HepG2 (cell line): ENCODE results near the gene RPUSD4. TPM values are rescaled to one million over a fixed set of nuclear protein-coding genes. Genes with fewer than 3 reads are reported as not detected.

Experiments
- ATAC-seq: fragments of 200-7000 bp; cut with Tn5 transposase; 3 replicates; pipeline ENCODE4 v1.9.1; 2020; ENCODE audit warnings: mild to moderate bottlenecking, moderate library complexity
- BruUV-seq: library from RNA; stranded (reverse); fragments of 400-500 nt; replicated peaks from 2 replicates; lab custom pipeline; 2021; lab: Mats Ljungman, UMichigan
- CTCF ChIA-PET: fragments of 300-600 bp; formaldehyde crosslinking; extraction: SDS; loops from one replicate; lab custom pipeline; 2021; ENCODE audit warnings: low total read pairs, inconsistent platforms, low intra/inter-chr PET ratio; lab: Yijun Ruan, JAX
- POLR2A ChIA-PET: fragments of 350-600 bp; sonication (Branson Sonifier 250); formaldehyde crosslinking; loops from one replicate; lab custom pipeline; 2020; ENCODE audit warnings: antibody characterized with exemption, inconsistent platforms; lab: Yijun Ruan, JAX
- DNase-seq: peaks from one replicate; pipeline ENCODE4 v3.0.0-alpha.2; 2015; ENCODE audit warnings: low spot score
- FAIRE-seq: peaks from 3 replicates; lab custom pipeline; 2011; peaks lifted over from hg19 to GRCh38; lab: Jason Lieb, UNC
- H2AFZ ChIP-seq: one replicate; pipeline ENCODE4 v1.6.1; 2011; ENCODE audit warnings: low read length, inconsistent platforms
- H3K27ac ChIP-seq: fragments of 300-600 bp; 3 replicates; pipeline ENCODE4 v1.8.0; 2011; ENCODE audit warnings: mixed run types, mild to moderate bottlenecking, mixed read lengths, low read length, inconsistent platforms; ENCODE audit not compliant: insufficient read depth; ENCODE audit errors: extremely low read length
- H3K27me3 ChIP-seq, 2 experiments: fragments of 200-600 bp in 1 of 2; 2 replicates in 1 of 2; 3 replicates in 1 of 2; pipeline versions ENCODE4 v1.6.0 to v1.8.0; 2011; ENCODE audit warnings: low read length in 2 of 2, mild to moderate bottlenecking in 2 of 2, moderate library complexity in 2 of 2, inconsistent platforms in 1 of 2; ENCODE audit not compliant: insufficient read depth in 2 of 2, control insufficient read depth in 1 of 2
- H3K36me3 ChIP-seq, 2 experiments: fragments of 200-600 bp in 1 of 2; replicated peaks in 1 of 2; 2 replicates in 1 of 2; 3 replicates in 1 of 2; pipeline versions ENCODE4 v1.5.1 to v1.8.0; 2011; ENCODE audit warnings: low read length in 2 of 2, inconsistent platforms in 1 of 2; ENCODE audit not compliant: insufficient read depth in 2 of 2, control insufficient read depth in 1 of 2
- H3K4me1 ChIP-seq: 2 replicates; pipeline ENCODE4 v1.5.1; 2012; ENCODE audit warnings: low read length, inconsistent platforms; ENCODE audit not compliant: insufficient read depth
- H3K4me2 ChIP-seq: 2 replicates; pipeline ENCODE4 v1.6.0; 2011; ENCODE audit warnings: low read depth, low read length, inconsistent platforms
- H3K4me3 ChIP-seq, 3 experiments: fragments of 200-600 bp in 1 of 3; sonication (generic), shearing (Covaris generic) in 1 of 3; replicated peaks in 1 of 3; 2 replicates each; pipeline ENCODE4 v1.5.1; 2011 to 2016; ENCODE audit warnings: low read length in 3 of 3, inconsistent platforms in 2 of 3, low read depth in 2 of 3, mild to moderate bottlenecking in 2 of 3, control low read depth in 1 of 3, mixed read lengths in 1 of 3; ENCODE audit not compliant: insufficient read depth in 1 of 3
- H3K79me2 ChIP-seq: one replicate; pipeline ENCODE4 v1.6.1; 2011; ENCODE audit warnings: low read length, inconsistent platforms; ENCODE audit not compliant: insufficient read depth
- H3K9ac ChIP-seq: 2 replicates; pipeline ENCODE4 v1.6.0; 2011; ENCODE audit warnings: mild to moderate bottlenecking, low read depth, low read length, inconsistent platforms; ENCODE audit not compliant: insufficient read depth
- H3K9me3 ChIP-seq: 2 replicates; pipeline ENCODE4 v1.5.1; 2012; ENCODE audit warnings: mild to moderate bottlenecking, low read length
- H4K20me1 ChIP-seq: 2 replicates; pipeline ENCODE4 v1.6.0; 2011; ENCODE audit warnings: inconsistent platforms, mild to moderate bottlenecking, low read length, moderate library complexity; ENCODE audit not compliant: insufficient read depth
- HIVEP1 ChIP-seq: sonication (generic); formaldehyde crosslinking; IDR thresholded peaks from 2 replicates; pipeline ENCODE4 v1.4.0; 2020; ENCODE audit warnings: mild to moderate bottlenecking, missing genetic modification reagents
- HOXD1 ChIP-seq: sonication (generic); formaldehyde crosslinking; IDR thresholded peaks from 2 replicates; pipeline ENCODE4 v1.5.0; 2020; ENCODE audit warnings: missing genetic modification reagents
- KAT8 ChIP-seq: IDR thresholded peaks from 2 replicates; pipeline ENCODE4 v1.6.1; 2016; ENCODE audit warnings: missing genetic modification reagents, missing compliant biosample characterization
- MTERF4 ChIP-seq: sonication (generic); formaldehyde crosslinking; IDR thresholded peaks from 2 replicates; pipeline ENCODE4 v1.8.0; 2023; ENCODE audit warnings: mild to moderate bottlenecking, missing genetic modification reagents
- MTF2 ChIP-seq: sonication (generic); formaldehyde crosslinking; IDR thresholded peaks from 2 replicates; pipeline ENCODE4 v1.5.0; 2020; ENCODE audit warnings: missing genetic modification reagents, borderline replicate concordance
- NONO ChIP-seq, 2 experiments: fragments of 450-650 bp in 1 of 2; sonication (generic) in 1 of 2; formaldehyde crosslinking in 1 of 2; IDR thresholded peaks in 1 of 2; conservative IDR thresholded peaks in 1 of 2; 2 replicates each; pipeline versions ENCODE4 v1.6.1 to v1.8.0; 2017 to 2022; ENCODE audit warnings: mild to moderate bottlenecking in 1 of 2, missing genetic modification reagents in 1 of 2, moderate library complexity in 1 of 2
- RCOR2 ChIP-seq: IDR thresholded peaks from 2 replicates; pipeline ENCODE4 v1.6.1; 2016; ENCODE audit warnings: missing biosample characterization, missing genetic modification reagents
- SRSF9 ChIP-seq: fragments of 200-400 bp; formaldehyde crosslinking; IDR thresholded peaks from 2 replicates; pipeline ENCODE4 v1.6.1; 2018; ENCODE audit warnings: borderline replicate concordance, mild to moderate bottlenecking, low read depth, low read length; ENCODE audit not compliant: insufficient read depth, poor library complexity, severe bottlenecking
- ZBTB7A ChIP-seq: sonication (generic); formaldehyde crosslinking; IDR thresholded peaks from 2 replicates; pipeline ENCODE4 v1.8.0; 2022; ENCODE audit warnings: mild to moderate bottlenecking, missing genetic modification reagents
- ZNF296 ChIP-seq: sonication (generic); formaldehyde crosslinking; conservative IDR thresholded peaks from 2 replicates; pipeline ENCODE4 v1.5.0; 2020; ENCODE audit warnings: mild to moderate bottlenecking, missing genetic modification reagents
- ZNF326 ChIP-seq: sonication (generic); formaldehyde crosslinking; IDR thresholded peaks from 2 replicates; pipeline ENCODE4 v1.4.0; 2020; ENCODE audit warnings: missing genetic modification reagents, borderline replicate concordance
- ZNF337 ChIP-seq: sonication (generic); formaldehyde crosslinking; IDR thresholded peaks from 2 replicates; pipeline ENCODE4 v1.5.1; 2020; ENCODE audit warnings: missing genetic modification reagents, low read depth, mild to moderate bottlenecking, borderline replicate concordance
- ZNF34 ChIP-seq: sonication (generic); formaldehyde crosslinking; IDR thresholded peaks from 2 replicates; pipeline ENCODE4 v1.4.0; 2020; ENCODE audit warnings: mild to moderate bottlenecking, missing genetic modification reagents, borderline replicate concordance
- ZSCAN30 ChIP-seq: sonication (generic); formaldehyde crosslinking; IDR thresholded peaks from 2 replicates; pipeline ENCODE4 v1.5.0; 2020; ENCODE audit warnings: mild to moderate bottlenecking, missing genetic modification reagents
- WGBS: methylation state at CpG from one replicate; pipeline ENCODE4 v1.1.6; 2017; ENCODE audit warnings: low lambda C conversion rate; 5-methylcytosine and 5-hydroxymethylcytosine counted together
- in situ Hi-C: cut with HindIII; loops from 2 replicates; pipeline ENCODE4 v1.10.0; 2017; ENCODE audit warnings: low pct_unique_long_range_greater_than_20kb; ENCODE audit not compliant: extremely low pct_ligation_motif_present
- intact Hi-C: fragments of 100-400 bp; cut with micrococcal nuclease; formaldehyde crosslinking; loops from one replicate; pipeline ENCODE4 v1.10.0; 2022; ENCODE audit not compliant: unreplicated experiment
- polyA plus RNA-seq, 8 experiments: library from polyadenylated mRNA; depleted of rRNA in 3 of 8; stranded (reverse) in 7 of 8; unstranded in 1 of 8; fragments of >200 nt; fragmentation: Illumina TruSeq in 4 of 8; extraction: Trizol in 4 of 8; gene quantifications; 2 replicates each; pipeline versions ENCODE4 v1.2.1 to v1.2.3, GENCODE V29; 2011 to 2016; ENCODE audit warnings: low read depth in 4 of 8, missing spikeins in 1 of 8, mixed read lengths in 1 of 8; ENCODE audit not compliant: insufficient read depth in 1 of 8
- total RNA-seq, 5 experiments: library from RNA; depleted of rRNA; stranded (reverse); fragments of >200 nt; fragmentation: Illumina TruSeq; extraction: Trizol; gene quantifications; 2 replicates each; pipeline ENCODE4 v1.2.3, GENCODE V29; 2016; ENCODE audit warnings: low read depth in 1 of 5

RPUSD4 gene
- total and polyA plus RNA-seq, 2 of the 13 experiments (the other 11 are each of a cell fraction or from before 2014, with no cell fraction given), result 45.0 to 52.9 TPM

GRCh38 chr11:126253265-126253664, 41.8 kb upstream of the RPUSD4 start:
- H4K20me1 ChIP-seq, result no peaks in the 10 kb centered on the region
- peaks cover 3 to 30% of the 10 kb centered on the region in 2 experiments; a peak in 4 of 5 replicates for H3K36me3 ChIP-seq
- intact Hi-C loops (no loop called here), in situ Hi-C loops (no loop called here)
- no peak for FAIRE-seq
- no peak overlapping the region for H2AFZ ChIP-seq
- ChIA-PET CTCF (no interaction called here), POLR2A (no interaction called here)
- DNase-seq, result no peak
- no peaks in the 10 kb centered on the region for H3K27me3 ChIP-seq
- 91% methylated on average over 4 of the region's 4 CpGs for WGBS
- H3K79me2 ChIP-seq, result no peaks in the 10 kb centered on the region
- H3K4me1 ChIP-seq, result no peaks in the 10 kb centered on the region
- H3K27ac ChIP-seq, result no peak overlapping the region
- no peaks in the 10 kb centered on the region for H3K9me3 ChIP-seq
- H3K4me2 ChIP-seq, result no peak overlapping the region
- TF ChIP-seq MTERF4 (CRISPR knock-in tag) (no peak), ZBTB7A (CRISPR knock-in tag) (no peak), SRSF9 (no peak), NONO (IDR thresholded peaks at IDR 0.05) (no peak), NONO (CRISPR knock-in tag; conservative IDR thresholded peaks at IDR 0.05) (no peak)
- H3K9ac ChIP-seq, result no peak overlapping the region
- H3K4me3 ChIP-seq, result no peak overlapping the region
- BruUV-seq, result no TSS peak
- no peak for ATAC-seq

- no peak for ATAC-seq
- in situ Hi-C loops, result no loop called here
- intact Hi-C loops, result no loop called here
- Histone ChIP-seq H3K36me3 (peaks cover 4 to 25% of the 10 kb centered on the region in 2 experiments; a peak in 4 of 5 replicates), H3K4me2 (no peak overlapping the region), H4K20me1 (no peaks in the 10 kb centered on the region), H3K27me3 (no peaks in the 10 kb centered on the region), H3K9ac (no peak overlapping the region), H3K9me3 (no peaks in the 10 kb centered on the region), H3K4me1 (no peaks in the 10 kb centered on the region), H3K27ac (no peak overlapping the region), H3K79me2 (no peaks in the 10 kb centered on the region), H2AFZ (no peak overlapping the region), H3K4me3 (no peak overlapping the region)
- 95% methylated on average over 2 of the region's 2 CpGs for WGBS
- BruUV-seq, result no TSS peak
- POLR2A ChIA-PET, result no interaction called here
- TF ChIP-seq ZSCAN30 (CRISPR knock-in tag) (no peak), ZNF296 (CRISPR knock-in tag) (no peak), HOXD1 (CRISPR knock-in tag) (no peak), ZNF326 (CRISPR knock-in tag) (no peak), RCOR2 (no peak), ZNF34 (CRISPR knock-in tag) (no peak), KAT8 (no peak), HIVEP1 (no peak), MTF2 (no peak), ZNF337 (CRISPR knock-in tag) (no peak)
- no peak for FAIRE-seq
- DNase-seq, result no peak
- CTCF ChIA-PET, result no interaction called here
These were observed 35.2 kb upstream of the RPUSD4 start for GRCh38 chr11:126246636-126247035.
